GM11168 (cell line): ENCODE data around the gene SELL.
"Not testable (repeated sequence)": the region's sequence is repeated elsewhere in the genome, so short reads cannot be mapped to it uniquely, and the experiment has no call there.

Experiments used
- in situ Hi-C: fragments of 300-500 bp; cut with MboI; formaldehyde crosslinking; loops from one replicate; pipeline ENCODE4 v1.12.0; 2022; ENCODE audit warnings: low sequenced_read_pairs; ENCODE audit not compliant: unreplicated experiment

The SELL gene

DNA sequence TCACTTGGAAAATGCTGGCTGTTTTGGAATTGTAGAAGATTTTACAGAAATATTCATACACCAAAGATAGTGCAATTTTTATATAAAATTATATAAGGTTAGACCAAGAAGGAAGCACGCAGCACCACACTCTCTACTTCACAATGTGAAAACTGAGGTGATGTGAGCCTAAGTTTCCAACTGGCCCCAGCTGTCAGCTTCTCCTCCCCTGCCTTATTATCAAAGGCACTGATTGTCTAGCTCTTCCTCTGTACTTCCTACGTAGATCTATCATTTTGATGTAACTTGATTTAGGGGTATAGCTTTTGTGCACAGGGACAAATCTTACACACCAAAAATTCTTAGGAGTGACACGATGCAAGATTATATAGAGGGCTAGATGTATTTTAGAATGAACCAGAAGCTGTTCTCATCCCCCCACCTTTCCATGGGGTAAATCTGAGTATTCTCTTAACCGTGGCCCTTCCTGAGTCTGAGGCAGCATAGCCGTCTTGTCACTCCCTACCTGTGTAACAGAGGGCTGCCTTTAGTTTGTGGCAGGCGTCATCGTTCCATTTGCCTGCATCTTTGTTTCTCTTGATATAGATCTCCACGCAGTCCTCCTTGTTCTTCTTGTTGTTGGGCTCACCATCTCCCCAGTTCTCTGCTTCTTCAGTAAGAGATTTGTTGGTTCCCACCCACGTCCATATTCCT is 3.4 kb downstream of the SELL start:
- in situ Hi-C loops = no loop called here

DNA sequence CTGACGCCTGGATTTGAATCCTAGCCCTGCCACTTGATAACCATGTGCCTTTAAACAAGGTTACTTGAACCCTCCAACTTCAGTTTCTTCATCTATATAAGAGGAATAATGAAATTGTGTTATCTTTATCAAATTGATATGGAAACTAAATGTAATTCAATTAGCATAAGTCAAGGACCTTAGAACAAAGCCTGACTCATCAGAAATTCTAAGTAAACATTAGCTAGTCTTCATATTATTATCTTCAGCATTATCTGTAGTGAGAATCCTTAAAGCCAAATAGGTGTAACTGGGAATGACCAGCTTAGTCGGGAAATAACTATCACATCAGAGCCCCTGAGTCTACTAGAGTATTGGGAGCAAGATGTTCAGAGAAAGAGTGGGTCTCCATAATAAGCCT is 6.6 kb downstream of the SELL start:
- in situ Hi-C loops = no loop called here

DNA sequence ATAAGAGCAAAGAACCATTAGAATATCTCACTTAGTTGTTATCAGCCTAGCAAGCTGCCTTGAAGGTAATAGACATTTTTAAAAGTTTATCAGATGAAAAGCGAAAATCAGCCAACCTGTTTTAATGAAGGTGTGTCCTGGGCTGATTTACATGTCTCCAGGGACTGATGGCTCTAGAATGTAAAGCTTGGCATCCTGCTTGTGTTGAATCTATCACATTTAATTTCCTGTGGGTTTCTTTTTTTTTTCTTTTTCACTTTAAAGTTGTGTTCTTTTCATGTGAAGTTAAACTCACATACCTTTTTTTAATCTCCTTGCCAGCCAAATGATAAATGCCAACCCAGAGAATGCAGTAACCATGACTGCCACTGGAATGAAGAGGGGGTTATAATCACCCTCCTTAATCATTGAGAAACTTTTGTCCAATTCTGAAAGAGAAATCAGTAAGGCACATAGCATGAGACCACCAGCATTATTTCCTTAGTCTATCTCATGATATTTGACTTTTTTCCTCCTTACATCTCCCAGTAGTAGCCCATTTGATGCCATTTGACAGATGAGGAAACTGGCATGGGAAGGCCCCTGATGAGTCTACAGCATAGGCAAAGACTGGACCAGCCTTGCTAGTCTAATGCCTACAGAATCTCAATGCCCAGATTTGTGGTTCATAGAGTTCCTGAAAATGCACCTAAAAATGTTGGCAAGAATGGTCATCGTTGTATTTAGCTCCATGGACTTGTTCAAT is 10.0 kb downstream of the SELL start:
- in situ Hi-C loops = no loop called here

DNA sequence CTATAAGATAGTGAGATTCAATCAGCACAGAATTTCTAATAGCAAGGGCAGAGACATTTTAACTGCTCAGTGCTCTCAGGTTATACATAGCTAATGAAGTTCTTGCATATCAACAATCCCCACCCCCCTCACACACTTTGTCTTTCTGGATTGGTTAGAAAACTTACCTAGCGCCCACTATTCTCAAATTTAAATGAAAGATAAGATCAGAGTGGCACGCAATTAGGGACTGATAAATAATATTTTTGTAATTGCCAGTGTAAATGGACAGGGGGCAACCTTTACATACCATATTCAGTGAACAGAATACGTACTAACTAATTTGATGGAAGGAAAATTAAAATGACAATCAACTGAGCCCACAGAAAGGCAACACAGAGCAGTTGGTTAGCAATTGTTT is 11.7 kb downstream of the SELL start:
- in situ Hi-C loops = no loop called here

DNA sequence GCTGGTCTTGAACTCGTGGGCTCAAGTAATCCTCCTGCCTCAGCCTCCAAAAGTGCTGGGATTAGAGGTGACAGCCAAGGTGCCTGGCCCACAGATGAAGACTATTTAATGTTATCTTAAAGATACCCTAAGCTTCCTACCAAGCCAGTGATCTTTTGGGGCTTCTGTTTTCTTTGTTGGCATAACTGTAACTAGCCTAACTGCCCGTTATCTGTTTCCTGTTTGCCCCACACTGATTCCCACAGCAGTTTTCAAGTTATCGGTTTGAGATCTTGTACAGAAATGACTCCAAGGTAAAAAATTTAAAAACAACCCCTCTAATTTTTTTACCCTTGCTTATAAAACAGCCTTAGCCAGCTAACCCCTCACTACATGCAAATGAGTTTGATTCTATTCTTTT is 12.4 kb downstream of the SELL start:
- in situ Hi-C loops = no loop called here

DNA sequence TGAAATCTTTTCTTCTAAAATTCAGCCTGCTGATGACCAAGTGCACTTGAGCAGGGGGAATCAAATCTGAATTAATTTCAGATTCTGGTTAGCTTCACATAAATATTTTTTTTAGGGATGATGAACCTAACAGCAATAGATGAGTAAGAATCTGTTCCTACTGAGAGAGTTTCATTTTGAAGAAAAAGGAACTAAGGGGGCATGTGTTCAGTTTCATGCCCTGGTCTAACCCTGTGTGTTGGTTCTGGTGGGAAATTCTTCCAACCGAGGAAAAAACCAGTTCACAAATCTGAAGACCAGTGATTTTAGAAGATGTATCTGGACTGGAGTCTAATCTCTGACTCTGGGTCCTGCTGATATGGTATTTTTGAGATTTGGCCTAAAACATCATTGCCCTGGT is 13.7 kb downstream of the SELL start:
- in situ Hi-C loops = no loop called here

DNA sequence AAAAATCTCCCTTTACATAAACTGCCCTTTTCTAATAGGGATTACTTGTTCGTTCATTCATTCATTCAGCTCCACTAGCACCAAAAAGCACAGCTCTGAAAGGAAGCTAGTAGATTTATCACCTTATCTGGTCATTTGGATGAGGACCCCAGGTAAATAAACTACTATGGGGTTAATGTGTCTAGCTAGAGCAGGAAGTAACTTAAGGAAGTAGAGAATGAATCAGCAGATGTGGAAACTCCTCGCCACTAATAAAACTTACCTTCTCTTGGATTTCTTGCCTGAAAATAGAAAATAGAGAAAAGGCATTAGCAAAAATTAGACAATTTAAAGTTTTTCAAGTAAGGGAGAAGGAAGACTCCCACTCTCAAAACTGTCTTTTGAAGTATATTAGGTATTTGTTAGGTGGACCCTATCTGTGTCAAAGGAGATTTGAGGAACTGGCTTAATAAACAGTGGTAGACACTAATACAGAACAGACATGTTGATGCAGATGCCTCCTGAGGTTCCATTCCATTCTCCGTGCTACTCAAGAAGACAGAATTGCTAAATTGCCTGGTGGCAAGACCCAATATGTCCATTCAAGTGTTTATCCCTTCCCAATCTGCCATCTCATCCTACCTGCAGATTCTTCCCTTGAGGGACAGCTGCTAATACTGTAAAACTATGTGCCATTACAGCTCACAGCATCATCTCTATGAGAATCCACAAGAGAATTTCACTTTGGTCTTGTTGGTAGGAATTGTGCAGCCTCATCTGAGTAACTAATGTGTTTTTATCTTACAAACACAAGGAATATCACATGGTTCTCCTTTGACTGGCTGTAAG is 14.9 kb downstream of the SELL start:
- in situ Hi-C loops = no loop called here

DNA sequence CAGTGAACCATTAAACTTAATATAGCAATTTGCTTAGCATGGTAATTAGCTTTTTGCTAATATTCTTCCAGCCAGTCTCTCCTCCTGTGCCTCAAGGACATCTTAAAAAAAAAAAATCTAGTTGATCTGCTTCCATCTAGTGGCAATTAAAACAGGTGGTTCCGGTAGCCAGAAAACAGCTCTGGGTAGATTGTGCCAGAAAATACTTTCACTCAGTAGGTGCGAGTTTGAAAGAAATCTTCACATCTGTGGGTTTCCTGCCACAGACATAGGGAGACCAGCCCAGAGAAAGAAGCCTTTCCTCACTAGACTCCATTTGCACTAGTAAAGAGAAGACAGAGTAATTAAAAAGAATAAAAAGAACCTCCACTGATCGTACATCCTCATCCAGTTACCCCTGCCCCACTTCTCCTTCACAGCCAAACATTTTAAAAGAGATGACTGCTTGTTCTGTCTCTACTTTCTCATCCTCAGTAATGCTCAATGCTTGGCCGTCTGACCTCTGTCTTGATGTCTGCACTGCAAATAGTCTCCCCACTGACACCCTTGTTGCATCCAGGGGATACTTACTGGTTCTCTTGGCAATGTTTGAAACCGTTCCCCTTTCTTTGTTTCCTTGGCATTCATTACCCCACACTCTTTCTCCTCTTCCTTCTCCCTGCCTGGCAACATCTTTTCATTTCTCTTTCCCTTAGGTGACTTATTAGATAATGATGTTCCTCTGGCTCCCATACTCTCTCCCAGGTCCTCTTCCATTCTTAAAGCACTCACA is 16.9 kb downstream of the SELL start:
- in situ Hi-C loops = no loop called here

DNA sequence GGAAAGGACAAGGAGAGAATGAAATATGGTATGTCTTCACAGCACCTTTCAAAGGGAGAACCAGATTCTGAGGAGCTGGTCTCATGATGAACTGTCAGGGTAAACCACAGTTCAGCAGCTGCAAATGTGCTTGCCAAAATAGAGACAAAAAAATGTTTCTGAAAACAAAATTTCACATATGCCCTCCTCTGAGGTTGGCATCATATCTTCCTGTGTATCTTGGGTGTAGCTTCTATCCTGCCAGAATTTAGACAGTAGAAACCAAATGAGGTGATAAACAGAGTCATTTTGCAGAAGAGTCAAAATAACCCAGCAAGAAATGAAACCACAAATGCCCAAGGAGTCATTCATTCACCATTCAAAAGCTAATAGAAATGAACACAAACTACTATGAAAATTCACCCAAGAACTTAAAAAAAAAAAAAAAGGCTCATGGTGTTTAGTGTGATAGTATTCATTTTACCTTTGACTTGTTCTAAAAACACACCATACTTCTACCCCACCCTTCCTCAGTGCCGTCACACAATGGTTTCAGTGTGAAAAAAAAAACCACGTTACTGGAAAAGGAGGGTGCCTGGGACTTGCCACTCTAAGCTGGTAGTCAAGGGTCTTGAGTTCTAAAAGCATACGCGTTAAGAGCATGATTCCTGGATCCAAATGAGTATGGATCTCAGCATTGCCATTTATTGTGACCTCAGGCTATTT is 18.5 kb downstream of the SELL start:
- in situ Hi-C loops = no loop called here

DNA sequence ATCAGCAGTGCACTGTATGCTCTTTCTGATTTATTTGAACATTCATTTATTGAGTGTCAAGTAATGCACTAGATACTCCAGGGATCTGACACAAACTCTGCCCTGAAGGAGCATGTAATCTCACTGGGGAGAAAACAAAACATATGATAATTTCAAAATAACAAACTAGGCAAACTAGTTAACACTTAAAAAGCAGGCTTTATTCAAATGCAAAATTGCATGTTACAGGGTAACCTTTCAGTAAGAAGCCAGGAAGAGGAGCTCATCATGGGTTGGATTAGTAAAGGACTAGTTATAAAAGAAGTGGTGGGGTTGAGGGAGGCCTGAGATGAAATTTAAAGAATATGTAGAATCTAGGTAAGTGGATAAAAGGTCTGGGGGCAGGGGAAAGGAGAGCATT is 20.9 kb downstream of the SELL start:
- in situ Hi-C loops = no loop called here

DNA sequence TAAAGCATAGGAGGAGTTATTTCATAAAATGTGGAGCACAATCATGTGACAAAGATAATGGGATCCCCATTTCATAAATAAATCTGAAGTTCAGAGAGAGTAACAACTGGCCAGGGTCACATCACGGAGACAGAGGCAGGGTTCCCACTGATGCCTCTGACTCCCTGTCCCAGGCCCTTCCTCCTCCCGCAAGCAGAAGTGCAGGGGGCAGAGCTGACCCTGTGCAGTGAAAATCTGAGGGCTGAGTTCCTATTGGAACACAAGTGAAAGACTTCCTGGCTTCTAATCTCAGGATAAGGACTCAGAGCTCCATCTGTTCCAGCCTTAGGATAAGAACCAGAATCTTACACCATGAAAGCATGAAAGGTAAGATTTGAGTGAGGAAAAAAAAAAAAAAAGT is 22.0 kb downstream of the SELL start:
- in situ Hi-C loops = no loop called here

DNA sequence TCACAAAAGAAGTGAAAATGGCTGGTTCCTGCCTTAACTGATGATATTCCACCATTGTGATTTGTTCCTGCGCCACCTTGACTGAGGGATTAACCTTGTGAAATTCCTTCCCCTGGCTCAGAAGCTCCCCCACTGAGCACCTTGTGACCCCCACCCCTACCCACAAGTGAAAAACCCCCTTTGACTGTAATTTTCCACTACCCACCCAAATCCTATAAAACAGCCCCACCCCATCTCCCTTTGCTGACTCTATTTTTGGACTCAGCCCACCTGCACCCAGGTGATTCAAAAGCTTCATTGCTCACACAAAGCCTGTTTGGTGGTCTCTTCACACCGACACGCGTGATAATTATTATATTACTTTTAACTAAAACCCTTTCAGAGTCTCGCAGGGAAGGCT is 23.0 kb downstream of the SELL start:
- in situ Hi-C loops = not testable (repeated sequence)

DNA sequence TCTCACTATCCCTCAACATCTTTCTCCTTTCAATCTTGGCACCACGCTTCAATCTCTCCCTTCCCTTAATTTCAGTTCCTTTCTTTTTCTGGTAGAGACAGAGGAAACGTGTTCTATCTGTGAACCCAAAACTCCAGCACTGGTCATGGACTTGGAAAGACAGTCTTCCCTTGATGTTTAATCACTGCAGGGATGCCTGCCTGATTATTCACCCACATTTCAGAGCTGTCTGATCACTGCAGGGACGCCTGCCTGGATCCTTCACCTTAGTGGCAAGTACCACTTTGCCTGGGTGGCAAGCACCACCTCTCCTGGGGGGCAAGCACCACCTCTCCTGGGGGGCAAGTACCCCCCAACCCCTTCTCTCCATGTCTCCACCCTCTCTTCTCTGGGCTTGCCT is 27.8 kb downstream of the SELL start:
- in situ Hi-C loops = no loop called here

DNA sequence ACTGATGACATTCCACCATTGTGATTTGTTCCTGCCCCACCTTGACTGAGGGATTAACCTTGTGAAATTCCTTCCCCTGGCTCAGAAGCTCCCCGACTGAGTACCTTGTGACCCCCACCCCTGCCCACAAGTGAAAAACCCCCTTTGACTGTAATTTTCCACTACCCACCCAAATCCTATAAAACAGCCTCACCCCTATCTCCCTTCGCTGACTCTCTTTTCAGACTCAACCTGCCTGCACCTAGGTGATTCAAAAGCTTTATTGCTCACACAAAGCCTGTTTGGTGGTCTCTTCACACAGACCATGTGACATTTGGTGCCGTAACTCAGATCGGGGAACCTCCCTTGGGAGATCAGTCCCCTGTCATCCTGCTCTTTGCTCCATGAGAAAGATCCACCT is 28.3 kb downstream of the SELL start:
- in situ Hi-C loops = not testable (repeated sequence)

DNA sequence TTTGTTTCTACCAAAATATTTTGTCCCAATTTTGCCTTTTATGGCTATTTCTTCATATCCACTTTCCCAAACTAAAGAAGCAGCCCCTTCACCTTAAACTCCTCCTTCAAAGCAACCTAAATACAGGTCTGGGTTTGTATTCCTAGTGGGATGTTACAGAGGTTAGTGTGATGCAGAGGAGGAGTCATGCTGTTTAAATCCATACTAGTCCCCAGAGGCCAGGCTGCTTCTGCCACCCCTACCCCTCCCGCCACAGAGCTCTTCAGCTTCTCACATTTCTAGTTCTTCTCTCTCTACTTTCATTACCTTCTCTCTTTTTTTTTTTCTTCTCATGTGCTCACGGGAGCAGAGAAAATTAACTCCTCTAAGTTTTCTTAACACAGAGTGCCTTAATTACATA is 29.3 kb downstream of the SELL start:
- in situ Hi-C loops = no loop called here

DNA sequence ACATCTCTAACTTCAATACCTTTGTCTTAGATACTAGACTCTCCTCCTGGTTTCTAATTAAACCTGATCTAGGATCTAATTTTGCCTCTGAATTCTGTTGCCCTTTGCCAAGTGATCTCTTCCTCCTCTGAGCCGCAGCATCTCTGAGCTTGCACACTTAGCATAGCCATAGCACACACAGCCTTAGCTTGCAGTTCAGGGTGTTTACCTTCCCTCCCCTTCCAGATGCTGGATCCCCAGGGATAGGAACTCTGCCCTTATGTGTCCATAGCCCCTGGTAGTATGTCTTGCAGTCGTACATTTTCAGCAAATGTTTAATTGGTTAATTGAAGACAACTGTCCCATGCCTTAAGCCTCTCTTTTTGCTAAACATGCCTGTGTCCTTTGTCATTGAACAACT is 30.3 kb downstream of the SELL start:
- in situ Hi-C loops = no loop called here

DNA sequence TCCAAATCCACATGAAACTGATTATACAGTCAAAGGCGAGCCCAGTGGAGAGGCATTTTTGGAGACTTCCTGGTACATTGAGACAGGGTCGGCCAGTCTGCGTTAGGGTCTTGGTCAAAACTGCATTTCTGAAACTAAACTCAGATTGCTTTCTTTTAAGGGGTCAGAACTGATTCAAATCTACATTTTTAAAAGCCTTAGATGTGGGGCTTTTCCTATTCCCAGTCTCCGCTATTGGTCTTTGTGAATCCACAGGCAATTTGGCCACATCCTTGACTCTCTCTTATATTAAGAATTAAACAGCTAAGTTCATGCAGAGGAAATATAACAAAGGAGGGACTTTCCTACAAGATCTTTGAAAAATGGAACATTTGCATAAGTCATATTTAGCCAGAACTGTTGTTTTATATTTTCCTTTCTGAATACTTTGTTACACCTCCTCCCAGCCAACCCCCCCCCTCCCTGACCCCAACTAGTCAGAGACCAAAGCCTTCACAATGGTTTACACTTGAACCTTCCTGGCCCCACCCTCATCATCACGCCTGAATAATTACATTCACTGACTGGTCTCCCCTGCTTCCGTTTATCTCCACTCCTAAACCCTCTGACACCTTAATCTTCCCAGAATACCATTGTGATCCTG is 30.9 kb downstream of the SELL start:
- in situ Hi-C loops = no loop called here

DNA sequence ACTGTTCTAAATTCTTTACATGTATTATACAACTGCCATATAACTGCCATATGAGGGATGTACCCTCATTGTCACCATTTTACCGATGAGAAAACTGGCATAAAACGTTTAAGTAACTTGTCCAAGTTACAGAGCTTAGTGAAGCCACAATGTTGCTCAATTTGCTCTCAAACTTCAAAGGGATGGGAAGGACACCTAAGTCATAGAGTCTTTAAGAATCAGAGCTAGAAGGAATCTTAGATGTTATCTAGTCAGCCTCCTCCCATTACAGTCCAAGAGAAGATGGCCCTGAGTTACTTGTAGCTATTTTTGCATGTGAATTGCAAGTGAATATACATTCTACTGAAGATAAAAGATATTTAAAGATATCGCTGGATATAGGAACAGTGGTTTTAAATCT is 31.7 kb downstream of the SELL start:
- in situ Hi-C loops = no loop called here

DNA sequence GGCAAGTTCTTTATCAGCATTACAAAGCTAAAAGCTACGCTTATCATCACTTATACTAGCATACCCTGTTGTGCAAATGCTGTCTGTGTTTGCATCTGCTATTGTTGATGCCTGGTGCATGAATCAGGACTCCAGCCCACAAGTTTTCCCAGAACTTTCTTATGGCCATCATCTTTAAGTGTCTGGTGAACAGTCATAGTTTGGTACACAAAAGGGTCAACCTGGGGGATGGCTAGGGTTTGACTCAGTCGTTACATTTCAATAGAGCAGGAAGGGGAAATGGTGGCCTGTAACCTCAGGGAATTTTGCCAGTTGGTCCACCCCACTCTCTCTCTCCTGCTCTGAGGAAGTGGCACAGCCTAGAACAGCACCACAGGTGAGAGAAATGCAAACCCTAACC is 35.4 kb downstream of the SELL start:
- in situ Hi-C loops = no loop called here
